NB4 (cell line): Measurements from ENCODE around the gene SLAMF6.
A peak's percentile ranks its signal among the peaks of the same experiment; 100 is the strongest.

Experiments
- DNase-seq: peaks from one replicate; pipeline ENCODE4 v3.0.0; 2010; ENCODE audit warnings: low read depth
- H3K4me3 ChIP-seq: one replicate; pipeline ENCODE4 v1.5.1; 2011; ENCODE audit warnings: mild to moderate bottlenecking, low read depth, low read length, moderate library complexity
- CTCF ChIP-seq: IDR thresholded peaks from one replicate; pipeline ENCODE4 v1.5.1; 2012; ENCODE audit warnings: low read depth, low read length
- MYC ChIP-seq: IDR thresholded peaks from 2 replicates; pipeline ENCODE4 v1.6.1; 2011; ENCODE audit warnings: low read depth, low read length
- POLR2A ChIP-seq: IDR thresholded peaks from 2 replicates; pipeline ENCODE4 v1.6.1; 2011; ENCODE audit warnings: mild to moderate bottlenecking; ENCODE audit not compliant: insufficient read length; ENCODE audit errors: extremely low read depth
- TF ChIP-seq, protein P1 (sequence below): IDR thresholded peaks from 2 replicates; pipeline ENCODE4 v1.6.1; 2011; ENCODE audit warnings: low read depth, low read length

SLAMF6 gene

GRCh38 chr1:160494620-160495019 lies 28.4 kb downstream of the SLAMF6 start:
- peak; percentile 30 for TF ChIP-seq CTCF
- TF ChIP-seq, protein P1, sequence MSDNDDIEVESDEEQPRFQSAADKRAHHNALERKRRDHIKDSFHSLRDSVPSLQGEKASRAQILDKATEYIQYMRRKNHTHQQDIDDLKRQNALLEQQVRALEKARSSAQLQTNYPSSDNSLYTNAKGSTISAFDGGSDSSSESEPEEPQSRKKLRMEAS = no peak
- no peak overlapping the region for H3K4me3 ChIP-seq
- DNase-seq = peak; percentile 32

- TF ChIP-seq, protein P1 = no peak
- no peak for TF ChIP-seq MYC
- no peak for TF ChIP-seq POLR2A
- TF ChIP-seq CTCF = no peak
- no peak for DNase-seq
Observed at GRCh38 chr1:160492617-160493016, 30.4 kb downstream of the SLAMF6 start.

DNA sequence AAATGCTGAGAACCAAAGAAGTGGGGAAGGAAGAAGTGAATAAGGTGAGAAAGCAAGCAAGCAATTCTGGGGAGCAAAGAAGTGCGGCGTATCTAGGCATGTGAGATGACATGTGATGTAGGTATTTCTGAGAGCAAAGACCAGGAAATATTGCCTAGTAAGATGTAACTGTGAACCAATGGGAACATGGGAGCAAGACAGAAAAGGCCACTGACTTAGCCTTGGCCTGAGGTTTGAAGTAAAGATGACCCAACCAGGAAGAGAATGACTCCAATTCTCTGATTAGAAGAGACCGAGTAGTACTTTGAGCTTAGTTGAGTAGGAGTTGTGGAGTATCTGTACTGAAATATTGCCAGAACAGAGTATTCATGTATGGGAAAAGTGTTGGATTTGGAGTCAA lies 31.1 kb downstream of the SLAMF6 start:
- no peak for TF ChIP-seq MYC
- no peak for TF ChIP-seq POLR2A
- TF ChIP-seq CTCF = no peak
- TF ChIP-seq, protein P1 = no peak
- no peak for DNase-seq
- H3K4me3 ChIP-seq = no peak overlapping the region

More at GRCh38 chr1:160492617-160493016, 30.4 kb downstream of the SLAMF6 start:
- H3K4me3 ChIP-seq = no peak overlapping the region

DNA sequence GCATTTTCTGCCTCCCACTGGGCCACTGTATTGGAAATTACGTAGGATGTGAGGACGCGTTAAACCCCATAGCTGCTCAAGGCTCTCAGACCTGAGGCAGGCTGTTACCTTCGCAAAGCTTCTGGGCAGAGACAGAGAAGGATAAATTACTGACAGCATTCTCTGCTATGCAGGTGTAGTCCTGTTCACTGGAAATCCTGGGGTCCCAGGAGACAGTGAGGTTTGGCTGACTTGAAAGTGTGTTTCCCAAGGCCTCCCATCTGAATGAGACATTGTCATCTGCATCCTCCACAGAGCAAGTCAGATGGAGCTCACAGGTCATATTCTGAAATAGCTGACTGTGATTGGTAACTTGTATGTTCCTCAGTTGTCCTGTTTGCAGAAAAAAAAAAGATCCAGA lies 32.0 kb downstream of the SLAMF6 start:
- DNase-seq = no peak
- TF ChIP-seq, protein P1 = no peak
- TF ChIP-seq POLR2A = no peak
- no peak for TF ChIP-seq CTCF
- no peak for TF ChIP-seq MYC
- H3K4me3 ChIP-seq = no peak overlapping the region

- DNase-seq = no peak
- TF ChIP-seq CTCF = no peak
- TF ChIP-seq MYC = no peak
- no peak overlapping the region for H3K4me3 ChIP-seq
Observed at GRCh38 chr1:160489513-160490261, 33.4 kb downstream of the SLAMF6 start.
